ENCODE results near the gene EN2. TPM values are rescaled to one million over a fixed set of nuclear protein-coding genes. Genes with fewer than 3 reads are reported as not detected.

EN2 gene
- total RNA-seq, 4 donors from 2014 or later, result 0.13 to 0.15 TPM; not detected in 2

DNA sequence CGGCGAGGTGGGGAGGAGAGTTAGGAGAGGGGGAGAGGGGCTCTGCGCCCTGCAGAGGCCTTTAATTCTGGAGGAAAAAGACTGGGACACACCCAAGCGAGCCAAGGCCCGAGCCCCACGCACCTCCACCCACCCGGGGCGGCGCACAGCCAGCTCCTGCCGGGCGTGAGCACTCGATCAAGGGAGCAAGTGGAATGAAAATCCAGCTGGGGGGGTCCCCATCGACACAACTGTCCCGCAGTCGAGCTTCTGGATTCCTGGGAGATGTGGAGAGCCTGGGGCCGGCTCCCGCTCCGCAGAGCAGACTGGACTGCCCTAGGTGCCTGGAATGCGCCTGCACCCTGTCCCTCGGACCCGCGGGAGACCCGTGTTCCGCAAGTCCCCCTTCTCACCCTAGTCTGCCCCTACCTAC, 7.4 kb upstream of the EN2 start:
- WGBS, 2 donors (ENCODE audit: low coverage in 1 of 2), result no CpG with 5 or more reads among the region's 24 CpGs
- peaks cover 99% of the 10 kb centered on the region for H3K27me3 ChIP-seq
- no peaks in the 10 kb centered on the region for H3K9me3 ChIP-seq
- H3K27ac ChIP-seq, result no peak overlapping the region
- no peak overlapping the region for H3K4me3 ChIP-seq
- TF ChIP-seq, protein P1, sequence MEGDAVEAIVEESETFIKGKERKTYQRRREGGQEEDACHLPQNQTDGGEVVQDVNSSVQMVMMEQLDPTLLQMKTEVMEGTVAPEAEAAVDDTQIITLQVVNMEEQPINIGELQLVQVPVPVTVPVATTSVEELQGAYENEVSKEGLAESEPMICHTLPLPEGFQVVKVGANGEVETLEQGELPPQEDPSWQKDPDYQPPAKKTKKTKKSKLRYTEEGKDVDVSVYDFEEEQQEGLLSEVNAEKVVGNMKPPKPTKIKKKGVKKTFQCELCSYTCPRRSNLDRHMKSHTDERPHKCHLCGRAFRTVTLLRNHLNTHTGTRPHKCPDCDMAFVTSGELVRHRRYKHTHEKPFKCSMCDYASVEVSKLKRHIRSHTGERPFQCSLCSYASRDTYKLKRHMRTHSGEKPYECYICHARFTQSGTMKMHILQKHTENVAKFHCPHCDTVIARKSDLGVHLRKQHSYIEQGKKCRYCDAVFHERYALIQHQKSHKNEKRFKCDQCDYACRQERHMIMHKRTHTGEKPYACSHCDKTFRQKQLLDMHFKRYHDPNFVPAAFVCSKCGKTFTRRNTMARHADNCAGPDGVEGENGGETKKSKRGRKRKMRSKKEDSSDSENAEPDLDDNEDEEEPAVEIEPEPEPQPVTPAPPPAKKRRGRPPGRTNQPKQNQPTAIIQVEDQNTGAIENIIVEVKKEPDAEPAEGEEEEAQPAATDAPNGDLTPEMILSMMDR (IDR thresholded peaks at IDR 0.05), result no peak
- TF ChIP-seq POLR2AphosphoS5 (IDR thresholded peaks at IDR 0.05) (no peak), EP300 (IDR thresholded peaks at IDR 0.05) (no peak), POLR2A (IDR thresholded peaks at IDR 0.05) (no peak)
- no peak for ATAC-seq
- no peaks in the 10 kb centered on the region for H3K36me3 ChIP-seq
- H3K4me1 ChIP-seq, result peaks cover 0 to 54% (median 9%) of the 10 kb centered on the region in 3 donors

DNA sequence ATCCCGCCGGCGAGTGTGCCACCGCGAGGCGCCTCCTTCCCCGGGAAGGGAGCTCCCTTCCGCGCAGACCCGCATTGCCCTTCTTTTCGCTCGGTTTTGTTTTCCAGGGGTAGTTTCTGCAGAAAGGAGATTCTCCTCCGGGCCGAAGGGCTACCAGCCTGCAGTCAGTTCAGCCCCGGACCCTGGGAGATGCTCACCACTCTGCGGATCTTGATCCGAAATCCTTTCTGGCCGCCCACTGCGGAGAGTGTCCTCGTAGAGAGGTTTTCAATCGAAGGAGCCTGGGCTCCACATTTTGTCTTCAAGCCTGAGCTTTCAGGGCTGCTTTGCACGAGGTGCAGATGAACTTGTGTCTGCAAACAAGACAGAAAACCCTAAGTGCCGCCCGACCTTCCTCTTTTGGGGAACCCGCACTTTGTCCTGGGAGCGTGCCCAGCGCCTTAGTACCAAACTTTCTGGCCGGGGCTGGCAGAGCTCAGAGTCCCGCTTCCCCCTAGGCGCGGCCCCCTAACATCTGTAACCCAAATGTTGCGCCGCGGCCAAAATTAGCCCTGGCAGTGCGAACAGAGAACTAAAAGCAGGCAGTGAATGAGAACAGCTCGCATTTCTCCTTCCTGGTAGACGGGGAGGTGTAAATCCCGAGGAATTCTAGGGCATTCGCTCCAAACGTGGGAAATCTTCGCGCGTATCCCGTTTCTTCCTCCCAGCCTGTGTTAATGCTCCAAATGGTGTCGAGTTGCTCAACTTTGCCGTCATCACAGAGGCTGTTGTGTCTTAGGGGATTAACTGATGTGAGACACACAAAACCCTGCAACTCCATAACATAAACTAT, 6.7 kb upstream of the EN2 start:
- ATAC-seq, result no peak
- Histone ChIP-seq H3K4me1 (peaks cover 0 to 60% (median 13%) of the 10 kb centered on the region in 3 donors), H3K27ac (no peak overlapping the region), H3K4me3 (no peak overlapping the region), H3K27me3 (peaks cover 99% of the 10 kb centered on the region), H3K9me3 (no peaks in the 10 kb centered on the region), H3K36me3 (no peaks in the 10 kb centered on the region)
- 0 to 5% methylated on average over 2 to 27 of the region's 46 CpGs for WGBS, 2 donors (ENCODE audit: low coverage in 1 of 2)
- TF ChIP-seq, protein P1 (IDR thresholded peaks at IDR 0.05), result no peak
- TF ChIP-seq POLR2AphosphoS5 (IDR thresholded peaks at IDR 0.05) (no peak), EP300 (IDR thresholded peaks at IDR 0.05) (no peak), POLR2A (IDR thresholded peaks at IDR 0.05) (no peak)

DNA sequence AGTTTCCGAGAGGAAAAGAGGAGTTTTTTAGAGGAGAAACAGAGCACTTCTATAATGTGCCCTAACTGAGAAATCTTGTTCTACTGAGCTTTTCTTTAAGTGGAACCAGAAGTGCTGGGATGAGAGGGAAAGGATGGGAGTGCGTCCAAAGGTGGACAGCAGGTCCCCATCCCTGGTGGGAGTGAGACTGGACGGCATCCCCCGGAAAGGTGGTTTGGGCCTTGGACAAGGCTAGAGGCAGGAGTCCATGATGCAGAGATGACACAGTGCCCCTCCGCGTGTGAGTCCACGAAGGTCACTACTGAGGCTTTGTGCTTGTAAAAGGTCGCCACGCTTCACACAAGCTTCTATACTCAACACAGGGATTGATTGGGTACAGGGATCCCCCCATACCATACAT, 6.1 kb upstream of the EN2 start:
- no peak for TF ChIP-seq EP300 (IDR thresholded peaks at IDR 0.05)
- no peak for TF ChIP-seq POLR2A (IDR thresholded peaks at IDR 0.05)
- TF ChIP-seq, protein P1 (IDR thresholded peaks at IDR 0.05), result no peak
- TF ChIP-seq POLR2AphosphoS5 (IDR thresholded peaks at IDR 0.05), result no peak
- Histone ChIP-seq H3K27me3 (peaks cover 100% of the 10 kb centered on the region), H3K4me1 (peaks cover 0 to 66% (median 14%) of the 10 kb centered on the region in 3 donors), H3K4me3 (no peak overlapping the region), H3K36me3 (no peaks in the 10 kb centered on the region), H3K27ac (no peak overlapping the region), H3K9me3 (no peaks in the 10 kb centered on the region)
- no peak for ATAC-seq
- WGBS, 2 donors (ENCODE audit: low coverage in 1 of 2), result 5 to 11% methylated on average over 6 of the region's 9 CpGs

- Histone ChIP-seq H3K4me3 (no peak overlapping the region), H3K27me3 (peaks cover 97% of the 10 kb centered on the region), H3K36me3 (no peaks in the 10 kb centered on the region), H3K27ac (no peak overlapping the region), H3K9me3 (no peaks in the 10 kb centered on the region), H3K4me1 (peaks cover 0 to 72% (median 19%) of the 10 kb centered on the region in 3 donors)
- 22 to 33% methylated on average over 3 to 5 of the region's 5 CpGs for WGBS, 2 donors (ENCODE audit: low coverage in 1 of 2)
- ATAC-seq, result no peak
- no peak for TF ChIP-seq POLR2AphosphoS5 (IDR thresholded peaks at IDR 0.05)
- TF ChIP-seq, protein P1 (IDR thresholded peaks at IDR 0.05), result no peak
- no peak for TF ChIP-seq EP300 (IDR thresholded peaks at IDR 0.05)
- no peak for TF ChIP-seq POLR2A (IDR thresholded peaks at IDR 0.05)
Observed at GRCh38 chr7:155452505-155453295, 5.2 kb upstream of the EN2 start.

Data from gastroesophageal sphincter (tissue), 4 donors.